ENCODE measurements around the gene DUSP22.

- TF ChIP-seq GATA3 (IDR thresholded peaks at IDR 0.05; ENCODE audit: low read depth, low read length) (no peak), GATA2 (IDR thresholded peaks at IDR 0.05; ENCODE audit: low read depth, low read length) (no peak)
Observed at GRCh38 chr6:389143-389542, 96.9 kb downstream of the DUSP22 start.

Measured in SH-SY5Y (cell line).